MCF 10A (cell line): ENCODE measurements around the gene PTPRCAP. TPM values are rescaled to one million over a fixed set of nuclear protein-coding genes. Genes with fewer than 3 reads are reported as not detected.
"Not testable (repeated sequence)": the region's sequence is repeated elsewhere in the genome, so short reads cannot be mapped to it uniquely, and the experiment has no call there.

Experiments
- BruUV-seq: library from RNA; stranded (reverse); fragments of 400-500 nt; replicated peaks from 2 replicates; lab custom pipeline; 2021; lab: Mats Ljungman, UMichigan
- CTCF ChIA-PET: fragments of 300-600 bp; sonication (Branson Sonifier 250); formaldehyde crosslinking; extraction: SDS; loops from one replicate; lab custom pipeline; 2021; ENCODE audit warnings: antibody characterized with exemption, inconsistent platforms; lab: Yijun Ruan, JAX
- POLR2A ChIA-PET: fragments of 300-600, 350-650 bp; sonication (Branson Sonifier 250); formaldehyde crosslinking; extraction: SDS; loops from one replicate; lab custom pipeline; 2020; ENCODE audit warnings: antibody characterized with exemption, inconsistent platforms; lab: Yijun Ruan, JAX
- DNase-seq: peaks from one replicate; pipeline ENCODE4 v3.0.0-alpha.2; 2018; ENCODE audit not compliant: unreplicated experiment
- H3K27ac Mint-ChIP-seq: one replicate; pipeline ENCODE4 v1.8.0; 2022; ENCODE audit warnings: mild to moderate bottlenecking, low read depth, mixed read lengths; ENCODE audit not compliant: unreplicated experiment
- H3K27me3 Mint-ChIP-seq: one replicate; pipeline ENCODE4 v1.8.0; 2022; ENCODE audit warnings: mixed read lengths; ENCODE audit not compliant: insufficient read depth, unreplicated experiment
- H3K36me3 Mint-ChIP-seq: one replicate; pipeline ENCODE4 v1.8.0; 2022; ENCODE audit warnings: mild to moderate bottlenecking, moderate library complexity, mixed read lengths; ENCODE audit not compliant: insufficient read depth, unreplicated experiment
- H3K4me1 Mint-ChIP-seq: one replicate; pipeline ENCODE4 v1.8.0; 2022; ENCODE audit warnings: mixed read lengths; ENCODE audit not compliant: insufficient read depth, unreplicated experiment
- H3K4me3 Mint-ChIP-seq: one replicate; pipeline ENCODE4 v1.8.0; 2022; ENCODE audit warnings: mild to moderate bottlenecking, moderate library complexity, mixed read lengths; ENCODE audit not compliant: unreplicated experiment
- H3K9me3 Mint-ChIP-seq: one replicate; pipeline ENCODE4 v1.8.0; 2022; ENCODE audit warnings: mixed read lengths; ENCODE audit not compliant: unreplicated experiment
- intact Hi-C: fragments of 100-400 bp; cut with micrococcal nuclease; formaldehyde crosslinking; loops from 2 replicates; pipeline ENCODE4 v1.14.1; 2022
- total RNA-seq: library from RNA; stranded (reverse); gene quantifications from 2 replicates; pipeline ENCODE4 v1.2.3, GENCODE V29; 2022
- TF ChIP-seq, protein P1 (sequence below): fragments of 200-600 bp; IDR thresholded peaks from one replicate; pipeline ENCODE4 v1.8.0; 2022; ENCODE audit warnings: antibody characterized with exemption, mild to moderate bottlenecking; ENCODE audit not compliant: unreplicated experiment

Gene PTPRCAP
- total RNA-seq, 1 experiment from 2014 or later, result 0.86 TPM

DNA sequence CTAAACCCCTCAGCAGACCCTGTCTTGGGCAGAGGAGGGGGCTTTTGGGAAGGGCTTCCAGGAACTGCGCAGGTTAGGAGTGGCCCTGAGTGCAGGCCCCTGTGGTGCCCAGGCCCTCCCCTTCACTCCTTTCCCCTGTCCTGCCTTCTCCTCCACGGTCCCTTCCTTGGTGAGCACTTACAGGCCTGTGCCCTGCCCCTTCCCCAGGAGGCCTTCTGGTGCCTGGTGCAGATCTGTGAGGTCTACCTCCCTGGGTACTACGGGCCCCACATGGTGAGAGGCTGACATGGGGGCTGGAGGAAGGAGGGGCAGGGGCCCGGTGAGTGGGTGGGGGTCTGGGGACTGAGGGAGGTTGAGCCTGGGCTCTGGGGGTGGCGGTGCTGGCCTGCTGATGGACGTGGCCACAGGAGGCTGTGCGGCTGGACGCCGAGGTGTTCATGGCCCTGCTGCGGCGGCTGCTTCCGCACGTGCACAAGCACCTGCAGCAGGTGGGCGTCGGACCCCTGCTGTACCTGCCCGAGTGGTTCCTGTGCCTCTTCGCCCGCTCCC, 31.0 kb downstream of the PTPRCAP start:
- POLR2A ChIA-PET, result interaction anchor here (0.7 kb wide), 1 partner anchor 186 kb away, joined by 3 read pairs; no protein-coding TSS in a partner anchor
- no TSS peak for BruUV-seq
- Mint-ChIP-seq H3K27me3 (no peaks in the 10 kb centered on the region), H3K36me3 (peaks cover 14% of the 10 kb centered on the region), H3K27ac (no peak overlapping the region), H3K4me3 (no peak overlapping the region), H3K4me1 (peaks cover 4% of the 10 kb centered on the region), H3K9me3 (no peaks in the 10 kb centered on the region)
- TF ChIP-seq, protein P1, sequence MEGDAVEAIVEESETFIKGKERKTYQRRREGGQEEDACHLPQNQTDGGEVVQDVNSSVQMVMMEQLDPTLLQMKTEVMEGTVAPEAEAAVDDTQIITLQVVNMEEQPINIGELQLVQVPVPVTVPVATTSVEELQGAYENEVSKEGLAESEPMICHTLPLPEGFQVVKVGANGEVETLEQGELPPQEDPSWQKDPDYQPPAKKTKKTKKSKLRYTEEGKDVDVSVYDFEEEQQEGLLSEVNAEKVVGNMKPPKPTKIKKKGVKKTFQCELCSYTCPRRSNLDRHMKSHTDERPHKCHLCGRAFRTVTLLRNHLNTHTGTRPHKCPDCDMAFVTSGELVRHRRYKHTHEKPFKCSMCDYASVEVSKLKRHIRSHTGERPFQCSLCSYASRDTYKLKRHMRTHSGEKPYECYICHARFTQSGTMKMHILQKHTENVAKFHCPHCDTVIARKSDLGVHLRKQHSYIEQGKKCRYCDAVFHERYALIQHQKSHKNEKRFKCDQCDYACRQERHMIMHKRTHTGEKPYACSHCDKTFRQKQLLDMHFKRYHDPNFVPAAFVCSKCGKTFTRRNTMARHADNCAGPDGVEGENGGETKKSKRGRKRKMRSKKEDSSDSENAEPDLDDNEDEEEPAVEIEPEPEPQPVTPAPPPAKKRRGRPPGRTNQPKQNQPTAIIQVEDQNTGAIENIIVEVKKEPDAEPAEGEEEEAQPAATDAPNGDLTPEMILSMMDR, result no peak
- no peak for DNase-seq
- intact Hi-C loops, result no loop called here
- CTCF ChIA-PET, result no interaction called here

DNA sequence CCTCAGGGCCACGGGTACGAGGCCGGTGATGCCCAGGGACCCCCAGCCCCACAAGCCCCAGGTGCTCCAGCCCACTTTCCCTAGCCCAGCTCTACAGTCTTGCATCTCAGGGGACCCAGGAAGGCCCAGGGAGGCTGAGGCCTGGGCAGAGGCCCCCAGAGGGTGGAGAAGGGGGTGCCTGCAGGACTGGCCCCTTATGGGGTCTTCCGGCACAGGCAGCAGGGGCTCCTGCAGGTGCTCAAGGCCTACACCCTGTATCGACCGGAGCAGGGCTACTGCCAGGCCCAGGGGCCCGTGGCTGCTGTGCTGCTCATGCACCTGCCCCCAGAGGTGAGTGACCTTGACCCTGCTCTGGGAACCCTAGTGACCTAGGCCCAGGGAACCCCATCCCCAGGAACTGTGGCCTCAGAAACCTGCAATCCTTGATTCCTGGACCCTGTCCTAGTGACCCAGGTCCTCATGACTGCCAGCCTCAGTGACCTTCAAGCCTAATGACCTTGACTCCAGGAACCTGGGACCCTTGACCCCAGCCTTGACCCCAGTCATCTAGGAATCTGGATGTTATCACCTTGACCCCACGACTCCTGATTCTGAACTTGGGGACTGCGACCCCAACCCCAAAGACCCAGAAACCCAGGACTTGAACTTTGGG, 31.7 kb downstream of the PTPRCAP start:
- no TSS peak for BruUV-seq
- DNase-seq, result no peak
- Mint-ChIP-seq H3K9me3 (no peaks in the 10 kb centered on the region), H3K36me3 (peaks cover 14% of the 10 kb centered on the region), H3K27ac (no peak overlapping the region), H3K4me3 (no peak overlapping the region), H3K4me1 (peaks cover 4% of the 10 kb centered on the region), H3K27me3 (no peaks in the 10 kb centered on the region)
- POLR2A ChIA-PET, result interaction anchor here (1.3 kb wide), 1 partner anchor 63 kb away, joined by 3 read pairs; no protein-coding TSS in a partner anchor
- intact Hi-C loops, result no loop called here
- CTCF ChIA-PET, result interaction anchor here (0.6 to 0.9 kb wide), 2 partner anchors 8 to 395 kb away, joined by 3 to 4 read pairs; no protein-coding TSS in a partner anchor
- TF ChIP-seq, protein P1, result no peak

DNA sequence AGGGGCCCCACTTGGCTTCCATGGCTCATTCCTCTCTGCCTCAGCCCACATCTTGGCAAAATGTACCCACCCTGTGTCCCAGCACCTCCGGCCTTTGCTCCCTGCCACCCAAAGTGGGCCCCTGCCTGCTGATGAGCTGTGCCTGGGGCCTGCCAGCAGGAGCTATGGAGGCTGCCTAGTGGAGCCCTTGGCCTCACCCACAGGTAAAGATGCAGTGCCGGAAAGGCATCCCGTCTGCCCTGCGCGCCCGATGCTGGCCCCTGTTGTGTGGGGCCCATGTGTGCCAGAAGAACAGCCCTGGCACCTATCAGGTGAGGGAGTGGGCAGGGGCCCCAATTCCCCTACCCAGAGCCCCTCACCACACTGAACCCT, 32.3 kb downstream of the PTPRCAP start:
- ChIA-PET POLR2A (interaction anchor here (0.7 to 1.3 kb wide), 2 partner anchors 16 to 63 kb away, joined by 3 read pairs; no protein-coding TSS in a partner anchor), CTCF (interaction anchor here (0.6 to 0.9 kb wide), 2 partner anchors 9 to 395 kb away, joined by 3 to 4 read pairs; no protein-coding TSS in a partner anchor)
- H3K36me3 Mint-ChIP-seq, result peaks cover 20% of the 10 kb centered on the region
- BruUV-seq, result no TSS peak
- TF ChIP-seq, protein P1, result no peak
- H3K27ac Mint-ChIP-seq, result no peak overlapping the region
- H3K4me1 Mint-ChIP-seq, result peaks cover 9% of the 10 kb centered on the region
- no peaks in the 10 kb centered on the region for H3K27me3 Mint-ChIP-seq
- DNase-seq, result no peak
- intact Hi-C loops, result no loop called here
- no peaks in the 10 kb centered on the region for H3K9me3 Mint-ChIP-seq
- no peak overlapping the region for H3K4me3 Mint-ChIP-seq

DNA sequence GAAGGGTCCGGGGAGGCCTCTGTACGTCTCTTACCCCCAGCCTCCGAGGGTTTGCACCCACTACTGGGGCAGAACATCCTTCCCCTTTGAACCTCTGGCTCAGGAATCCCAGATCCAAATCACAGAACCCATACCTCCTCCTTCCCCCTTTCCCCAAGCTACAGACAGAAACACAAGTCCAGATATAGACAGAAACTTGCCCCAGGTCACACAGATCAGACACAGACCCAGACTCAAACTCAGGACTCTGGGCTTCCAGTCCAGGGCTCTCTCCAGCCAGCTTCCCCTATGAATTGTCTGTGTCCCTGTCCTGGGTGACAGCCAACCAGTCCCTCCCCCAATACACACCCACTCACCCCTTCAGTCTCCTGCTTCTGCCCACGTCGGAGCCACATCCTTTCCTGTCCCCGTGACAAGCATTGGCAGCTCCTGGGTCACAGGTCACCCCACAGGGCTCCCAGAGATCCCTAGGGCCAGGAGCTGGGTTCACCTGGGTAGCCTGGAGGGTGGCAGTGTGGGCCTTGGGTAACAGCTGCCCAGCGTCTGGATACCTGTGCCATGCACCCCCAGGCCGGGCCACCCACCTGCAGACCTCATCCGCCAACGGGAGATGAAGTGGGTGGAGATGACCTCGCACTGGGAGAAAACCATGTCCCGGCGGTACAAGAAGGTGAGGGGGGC, 32.8 kb downstream of the PTPRCAP start:
- no peaks in the 10 kb centered on the region for H3K27me3 Mint-ChIP-seq
- H3K27ac Mint-ChIP-seq, result peak overlapping the region; percentile 27
- no peak for DNase-seq
- POLR2A ChIA-PET, result interaction anchor here (0.7 to 1.3 kb wide), 2 partner anchors 16 to 64 kb away, joined by 3 read pairs; no protein-coding TSS in a partner anchor
- no TSS peak for BruUV-seq
- peaks cover 9% of the 10 kb centered on the region for H3K4me1 Mint-ChIP-seq
- intact Hi-C loops, result no loop called here
- H3K4me3 Mint-ChIP-seq, result no peak overlapping the region
- no peaks in the 10 kb centered on the region for H3K9me3 Mint-ChIP-seq
- CTCF ChIA-PET, result interaction anchor here (0.6 to 0.9 kb wide), 2 partner anchors 10 to 19 kb away, joined by 3 to 4 read pairs; no protein-coding TSS in a partner anchor
- peaks cover 20% of the 10 kb centered on the region for H3K36me3 Mint-ChIP-seq
- TF ChIP-seq, protein P1, result no peak

DNA sequence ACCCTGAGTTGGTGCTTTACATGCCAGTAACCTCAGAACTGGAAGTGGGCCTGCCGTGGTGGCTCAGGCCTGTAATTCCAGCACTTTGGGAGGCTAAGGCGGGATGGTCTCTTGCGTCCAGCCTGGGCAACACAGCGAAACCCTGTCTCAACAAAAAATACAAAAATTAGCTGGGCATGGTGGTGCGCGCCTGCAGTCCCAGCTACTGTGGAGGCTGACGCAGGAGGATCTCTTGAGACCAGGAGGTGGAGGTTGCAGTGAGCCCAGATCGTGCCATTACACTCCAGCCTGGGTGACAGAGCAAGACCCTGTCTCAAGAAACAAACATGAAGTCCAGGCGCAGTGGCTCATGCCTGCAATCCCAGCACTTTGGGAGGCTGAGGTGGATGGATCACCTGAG, 34.4 kb downstream of the PTPRCAP start:
- intact Hi-C loops, H3K4me3 Mint-ChIP-seq, H3K4me1 Mint-ChIP-seq, H3K27me3 Mint-ChIP-seq, H3K9me3 Mint-ChIP-seq, DNase-seq, H3K27ac Mint-ChIP-seq, BruUV-seq: not testable (repeated sequence)
- ChIA-PET CTCF (interaction anchor here (1.2 kb wide), 1 partner anchor 52 kb away, joined by 4 read pairs; no protein-coding TSS in a partner anchor), POLR2A (interaction anchor here (1.0 to 2.8 kb wide), 3 partner anchors 10 to 98 kb away, joined by 3 to 27 read pairs (median 3); no protein-coding TSS in a partner anchor)
- peaks cover 18% of the 10 kb centered on the region for H3K36me3 Mint-ChIP-seq
